CD4-positive, alpha-beta T cell treated with Interferon alpha-2 for 1 hour (primary cell): ENCODE results near the gene RAB40C.

Experiments
- DNase-seq, 2 donors: peaks; one replicate each; pipeline ENCODE4 v3.0.0-alpha.2; 2020 to 2022

The RAB40C gene

DNA sequence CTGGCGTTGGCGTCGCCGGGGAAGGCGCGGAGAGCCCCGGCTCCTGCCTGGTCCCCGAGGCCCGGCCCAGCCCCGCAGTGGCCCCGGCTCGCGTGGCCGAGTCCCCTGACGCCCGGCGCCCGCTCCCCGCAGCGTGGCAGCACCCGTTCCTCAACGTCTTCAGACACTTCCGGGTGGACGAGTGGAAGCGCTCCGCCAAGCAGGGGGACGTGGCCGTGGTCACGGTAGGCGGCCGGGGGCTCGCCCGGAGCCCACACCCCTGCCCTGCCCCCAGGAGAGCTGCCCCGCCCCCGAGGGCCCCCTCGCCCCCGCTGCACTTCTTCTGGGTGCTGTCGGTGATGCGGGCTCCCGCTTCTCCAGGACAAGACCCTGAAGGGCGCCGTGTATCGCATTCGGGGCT lies 59.8 kb downstream of the RAB40C start:
- no peak for DNase-seq

DNA sequence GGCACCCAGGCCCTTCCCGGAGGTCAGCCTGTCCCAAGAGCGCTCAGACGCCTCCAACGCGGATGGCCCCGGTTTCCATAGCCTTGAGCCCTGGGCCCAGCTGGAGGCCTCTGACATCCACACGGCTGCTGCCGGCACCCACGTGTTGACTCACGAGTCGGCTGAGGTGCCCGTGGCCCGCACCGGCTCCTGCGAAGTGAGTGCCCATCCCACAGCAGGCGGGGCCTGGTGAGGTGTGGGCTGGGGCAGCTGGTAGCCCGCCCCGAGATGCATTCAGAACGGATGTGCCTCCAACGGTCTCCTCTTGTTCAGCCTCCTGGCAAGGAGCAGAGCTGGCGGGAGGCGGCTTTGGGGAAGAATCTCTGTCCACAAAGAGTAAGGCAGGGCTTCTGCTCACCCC lies 62.0 kb downstream of the RAB40C start:
- no peak for DNase-seq

DNA sequence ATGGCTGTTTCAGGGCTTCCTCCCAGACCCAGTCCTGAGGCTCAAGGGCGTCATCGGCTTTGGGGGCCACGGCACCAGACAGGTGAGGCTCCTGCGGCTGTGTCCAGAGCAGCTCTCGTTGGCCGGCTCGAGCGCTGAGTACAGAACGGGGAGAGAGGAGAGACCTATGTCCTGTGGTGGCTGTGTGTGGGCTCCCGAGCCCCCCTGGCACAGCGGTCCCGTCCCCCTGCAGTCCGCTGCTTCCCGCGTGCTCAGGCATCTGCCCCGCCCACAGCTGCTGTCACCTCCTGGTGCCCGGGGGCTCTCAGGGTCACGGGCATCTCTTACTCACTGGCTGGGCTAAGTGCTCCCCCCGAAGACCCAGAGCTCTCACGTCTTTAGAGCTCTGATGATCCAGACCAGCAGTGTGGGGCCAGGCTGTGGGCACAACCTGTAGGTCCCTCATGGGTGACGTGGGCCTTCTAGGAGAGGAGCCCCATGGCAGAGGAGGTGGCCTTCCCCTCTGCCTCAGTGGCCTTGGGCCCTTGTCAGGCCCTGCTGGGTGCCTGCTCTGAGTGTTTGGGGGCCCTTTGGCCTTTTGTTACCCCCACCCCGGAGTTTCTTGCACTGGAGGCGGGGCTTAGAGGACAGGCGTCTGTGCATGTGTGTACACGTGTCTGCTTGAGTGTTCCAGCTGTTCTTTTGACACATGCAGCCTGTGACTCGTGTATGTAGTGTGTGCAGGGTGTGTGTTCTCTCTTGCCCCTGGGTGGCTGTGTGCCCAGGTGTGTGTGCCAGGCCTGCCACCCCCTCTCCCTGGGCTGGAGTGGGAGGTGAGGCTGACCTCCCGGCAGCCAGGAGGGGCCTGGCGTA lies 62.8 kb downstream of the RAB40C start:
- DNase-seq: no peak

DNA sequence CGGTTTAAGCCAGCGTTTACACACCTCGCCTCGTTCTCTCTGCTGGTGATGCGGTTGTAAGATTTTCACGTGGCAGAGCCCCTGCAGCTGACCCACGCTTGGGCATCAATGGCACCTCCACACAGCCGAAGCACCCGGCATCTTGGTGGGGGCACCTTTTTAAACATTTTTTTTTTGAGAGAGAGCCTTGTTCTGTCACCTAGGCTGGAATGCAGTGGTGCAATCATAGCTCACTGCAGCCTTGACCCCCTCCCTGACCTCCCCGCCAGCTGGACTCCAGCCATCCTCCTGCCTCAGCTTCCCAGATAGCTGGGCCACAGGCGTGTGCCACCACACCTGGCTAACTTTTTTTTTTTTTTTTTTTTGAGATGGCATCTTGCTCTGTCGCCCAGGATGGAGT lies 64.2 kb downstream of the RAB40C start:
- no peak for DNase-seq

DNA sequence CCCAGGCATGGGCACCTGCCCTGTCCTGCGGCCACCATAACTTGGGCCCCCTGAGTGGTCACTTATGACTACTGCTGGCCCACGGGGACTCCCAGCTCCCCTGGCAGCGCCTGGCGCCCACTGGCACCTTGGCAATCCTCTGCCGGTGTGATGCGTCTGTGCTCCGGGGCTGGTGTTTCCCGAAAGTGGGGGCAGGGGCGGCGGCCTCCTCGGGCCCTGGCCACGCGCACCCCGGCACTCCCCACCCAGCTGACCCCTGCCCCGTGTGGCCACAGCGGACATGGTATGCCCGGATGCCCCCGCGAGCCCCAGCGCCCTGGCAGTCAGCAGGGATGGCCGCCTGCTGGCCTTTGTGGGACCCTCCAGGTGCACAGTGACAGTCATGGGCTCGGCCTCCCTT lies 67.6 kb downstream of the RAB40C start:
- DNase-seq: no peak

DNA sequence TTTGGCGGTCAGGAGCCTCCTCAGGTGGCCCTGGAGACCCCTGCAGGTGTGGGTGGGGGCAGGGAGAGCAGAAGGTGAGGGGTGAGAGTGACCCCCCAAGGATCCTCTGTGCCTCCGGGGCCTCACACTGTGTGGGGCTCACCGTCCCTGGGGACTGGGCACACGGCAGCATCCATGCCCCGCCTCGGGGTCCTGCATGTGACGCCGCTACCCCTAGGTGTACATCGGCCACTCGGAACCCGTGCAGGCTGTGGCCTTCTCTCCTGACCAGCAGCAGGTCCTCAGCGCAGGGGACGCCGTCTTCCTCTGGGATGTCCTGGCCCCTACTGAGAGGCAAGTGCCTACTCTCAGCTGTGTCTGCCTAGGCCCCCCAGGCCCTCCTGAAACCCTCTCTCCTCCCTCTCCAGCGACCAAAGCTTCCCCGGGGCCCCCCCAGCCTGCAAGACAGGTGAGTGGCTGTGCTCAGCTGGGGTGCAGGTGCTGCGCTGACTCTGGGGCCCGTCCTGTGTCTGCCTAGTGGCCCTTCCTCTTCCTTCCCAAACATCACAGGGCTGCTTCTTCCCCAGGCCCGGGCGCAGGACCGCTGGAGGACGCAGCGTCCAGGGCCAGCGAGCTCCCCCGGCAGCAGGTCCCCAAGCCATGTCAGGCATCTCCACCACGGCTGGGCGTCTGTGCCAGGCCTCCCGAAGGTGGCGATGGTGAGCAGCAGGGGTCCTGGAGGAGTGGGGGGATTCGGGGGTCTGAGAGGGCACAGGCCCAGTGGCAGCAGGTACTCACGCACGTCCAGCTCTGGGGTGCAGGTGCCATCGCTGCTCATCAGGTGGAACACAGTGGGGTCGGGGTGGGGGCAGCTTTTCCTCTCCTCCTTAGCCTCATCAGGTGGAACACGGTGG lies 69.1 kb downstream of the RAB40C start:
- no peak for DNase-seq

DNA sequence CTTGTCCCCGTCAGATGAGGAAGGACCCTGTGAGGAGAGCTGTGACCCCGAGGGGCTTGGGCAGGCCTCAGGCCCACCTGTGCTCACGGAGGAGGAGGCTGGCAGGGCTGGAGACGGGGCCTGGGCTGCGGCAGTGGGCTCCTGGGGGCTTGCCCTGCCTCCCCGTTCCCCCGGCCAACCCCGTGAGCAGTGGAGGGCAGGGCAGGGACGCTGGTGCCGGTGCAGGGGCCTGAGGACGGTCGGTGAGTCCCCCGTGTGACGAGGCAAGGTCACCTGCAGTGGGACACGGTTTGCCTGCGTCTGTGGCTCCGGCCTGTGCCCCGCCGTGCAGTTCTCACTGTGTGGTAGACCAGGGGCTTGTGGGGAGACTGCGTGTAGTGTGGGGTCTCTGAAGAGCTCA lies 69.8 kb downstream of the RAB40C start:
- DNase-seq: no peak

DNA sequence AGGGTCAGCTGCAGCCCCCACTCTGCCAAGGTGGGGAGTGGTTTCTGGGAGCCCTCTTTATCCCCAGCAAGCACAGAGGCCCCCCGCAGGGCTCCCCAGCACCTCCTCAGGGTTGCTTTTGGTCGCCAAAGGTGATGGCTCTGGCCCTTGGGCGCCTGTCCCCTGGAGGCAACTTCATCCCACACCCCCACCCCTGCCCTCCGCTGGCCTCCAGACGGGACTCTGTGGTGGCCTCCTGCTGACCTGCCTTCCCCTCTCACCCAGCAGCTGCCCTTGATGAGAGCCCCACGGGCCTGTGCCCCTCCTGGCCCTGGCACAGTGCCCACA lies 70.2 kb downstream of the RAB40C start:
- DNase-seq: no peak

DNA sequence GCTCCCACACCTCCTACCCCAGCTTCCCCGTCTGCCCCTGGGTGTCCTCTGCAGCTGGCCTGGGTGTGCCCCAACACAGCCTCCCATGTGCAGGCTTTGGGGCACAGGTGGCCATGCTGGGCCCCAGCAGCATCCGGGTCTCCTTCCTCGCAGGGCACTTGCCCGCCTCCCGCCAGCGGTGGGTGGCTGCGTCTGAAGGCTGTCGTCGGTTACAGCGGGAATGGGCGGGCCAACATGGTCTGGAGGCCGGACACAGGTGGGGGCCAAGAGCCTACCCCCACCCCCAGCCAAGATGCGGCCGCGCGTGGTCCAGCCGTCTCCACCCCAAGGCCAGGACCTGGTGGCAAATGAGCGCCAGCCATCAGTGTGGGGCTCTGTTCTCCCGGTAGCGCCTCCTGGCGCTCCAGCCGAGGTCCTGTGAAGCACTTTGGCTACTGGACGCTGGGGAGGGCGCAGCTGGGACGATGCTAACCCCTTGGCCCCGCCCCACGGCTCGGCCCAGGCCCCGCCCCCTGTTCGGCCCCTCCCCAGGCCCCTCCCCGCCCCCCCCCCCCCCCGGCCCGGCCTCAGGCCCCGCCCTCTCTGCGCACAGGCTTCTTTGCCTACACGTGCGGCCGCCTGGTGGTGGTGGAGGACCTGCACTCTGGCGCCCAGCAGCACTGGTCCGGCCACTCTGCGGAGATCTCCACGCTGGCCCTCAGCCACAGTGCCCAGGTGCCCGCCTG lies 70.8 kb downstream of the RAB40C start:
- DNase-seq: peak; percentile 72 to 78

DNA sequence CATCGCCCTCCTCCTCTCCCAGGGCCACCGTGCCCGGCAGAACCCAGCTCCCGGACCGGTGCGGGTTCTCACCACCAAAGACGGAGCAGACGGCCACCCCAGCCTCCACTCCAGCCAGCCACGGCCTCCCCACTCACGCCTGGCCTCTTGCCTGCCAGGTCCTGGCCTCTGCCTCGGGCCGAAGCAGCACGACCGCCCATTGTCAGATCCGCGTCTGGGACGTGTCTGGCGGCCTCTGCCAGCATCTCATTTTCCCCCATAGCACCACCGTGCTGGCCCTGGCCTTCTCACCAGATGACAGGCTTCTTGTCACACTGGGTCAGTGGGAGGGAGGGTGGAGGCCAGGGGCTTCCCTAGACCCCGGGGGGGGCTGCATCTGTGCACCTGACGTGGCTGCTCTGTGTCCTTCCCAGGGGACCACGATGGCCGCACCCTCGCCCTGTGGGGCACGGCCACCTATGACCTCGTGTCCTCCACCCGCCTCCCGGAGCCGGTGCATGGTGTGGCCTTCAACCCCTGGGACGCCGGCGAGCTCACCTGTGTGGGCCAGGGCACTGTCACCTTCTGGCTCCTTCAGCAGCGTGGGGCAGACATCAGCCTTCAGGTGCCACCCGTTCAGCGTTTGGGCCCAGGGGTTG lies 71.4 kb downstream of the RAB40C start:
- DNase-seq: no peak

DNA sequence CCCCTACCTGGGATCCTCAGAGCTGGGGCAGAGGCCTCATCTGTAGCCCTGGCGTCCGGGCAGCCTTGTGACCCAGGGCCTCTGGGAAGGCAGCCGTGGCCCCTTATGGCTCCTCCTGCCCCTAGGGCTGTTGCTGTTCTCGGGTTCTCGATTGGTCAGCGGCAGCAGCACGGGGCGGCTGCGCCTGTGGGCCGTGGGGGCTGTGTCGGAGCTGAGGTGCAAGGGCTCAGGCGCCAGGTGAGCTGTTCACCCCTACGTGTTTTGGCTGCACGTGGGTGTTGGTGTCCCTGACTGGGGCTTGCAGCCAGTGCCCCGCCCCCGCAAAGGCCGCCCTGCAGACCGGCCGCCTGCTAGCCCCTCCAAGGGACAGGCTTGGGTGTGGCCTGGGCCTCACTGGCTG lies 72.2 kb downstream of the RAB40C start:
- DNase-seq: no peak

DNA sequence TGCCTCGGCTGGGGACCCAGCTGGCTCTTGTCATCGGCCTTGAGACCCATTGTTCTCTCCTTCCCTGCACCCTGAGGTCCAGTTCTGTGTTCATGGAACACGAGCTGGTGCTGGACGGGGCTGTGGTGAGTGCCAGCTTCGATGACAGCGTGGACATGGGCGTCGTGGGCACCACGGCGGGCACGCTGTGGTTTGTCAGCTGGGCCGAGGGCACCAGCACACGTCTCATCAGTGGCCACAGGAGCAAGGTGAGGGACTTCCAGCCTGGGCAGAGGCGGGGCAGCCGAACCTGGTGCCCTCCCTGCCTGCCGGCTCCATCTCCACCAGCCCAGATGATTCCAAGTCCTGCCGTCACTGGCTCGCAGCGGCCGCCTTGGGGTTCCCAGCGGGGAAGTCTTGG lies 72.7 kb downstream of the RAB40C start:
- DNase-seq: no peak

DNA sequence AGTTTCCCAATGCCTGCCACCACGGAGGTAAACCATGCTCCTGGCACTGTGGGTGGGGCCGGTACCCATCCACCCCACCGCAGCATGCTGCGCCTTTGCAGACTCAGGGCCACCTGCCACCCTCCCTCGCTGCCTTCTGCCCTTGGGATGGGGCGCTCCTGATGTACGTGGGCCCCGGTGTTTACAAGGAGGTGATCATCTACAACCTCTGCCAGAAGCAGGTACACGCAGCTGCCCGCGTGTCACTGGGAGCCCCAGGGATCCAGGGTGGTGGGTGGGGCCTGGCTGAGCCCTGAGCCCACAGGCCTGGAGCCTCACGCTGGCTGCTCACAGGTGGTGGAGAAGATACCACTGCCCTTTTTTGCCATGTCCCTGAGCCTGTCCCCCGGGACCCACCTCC lies 76.7 kb downstream of the RAB40C start:
- no peak for DNase-seq

DNA sequence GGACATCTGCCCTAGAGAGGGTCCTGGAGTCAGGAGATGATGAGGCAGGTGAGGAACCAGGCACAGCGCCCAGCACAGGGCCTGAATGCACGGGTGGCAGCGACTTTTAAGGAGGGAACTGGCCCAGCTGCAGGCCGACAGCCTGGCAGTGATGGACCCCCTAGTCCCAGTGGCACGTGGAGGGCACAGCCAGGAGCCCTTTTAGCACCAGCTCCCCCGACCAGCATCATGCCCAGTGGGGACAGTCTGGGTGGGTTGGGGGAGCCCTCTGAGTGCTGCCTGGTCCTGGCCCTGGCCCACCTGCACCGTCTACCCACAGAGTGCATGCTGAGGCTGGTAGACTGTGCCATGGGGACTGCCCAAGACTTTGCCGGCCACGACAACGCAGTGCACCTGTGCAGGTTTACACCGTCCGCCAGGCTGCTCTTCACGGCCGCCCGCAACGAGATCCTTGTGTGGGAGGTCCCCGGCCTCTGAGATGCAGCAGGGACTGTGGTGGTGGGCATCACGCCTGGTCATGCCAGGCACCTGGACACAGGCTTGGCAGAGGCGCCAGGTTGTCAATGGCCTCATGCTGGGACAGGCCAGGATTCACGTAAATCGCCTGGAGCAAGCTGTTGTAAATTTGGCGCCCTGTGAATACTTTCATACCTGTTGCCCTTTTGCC lies 77.4 kb downstream of the RAB40C start:
- DNase-seq: no peak

DNA sequence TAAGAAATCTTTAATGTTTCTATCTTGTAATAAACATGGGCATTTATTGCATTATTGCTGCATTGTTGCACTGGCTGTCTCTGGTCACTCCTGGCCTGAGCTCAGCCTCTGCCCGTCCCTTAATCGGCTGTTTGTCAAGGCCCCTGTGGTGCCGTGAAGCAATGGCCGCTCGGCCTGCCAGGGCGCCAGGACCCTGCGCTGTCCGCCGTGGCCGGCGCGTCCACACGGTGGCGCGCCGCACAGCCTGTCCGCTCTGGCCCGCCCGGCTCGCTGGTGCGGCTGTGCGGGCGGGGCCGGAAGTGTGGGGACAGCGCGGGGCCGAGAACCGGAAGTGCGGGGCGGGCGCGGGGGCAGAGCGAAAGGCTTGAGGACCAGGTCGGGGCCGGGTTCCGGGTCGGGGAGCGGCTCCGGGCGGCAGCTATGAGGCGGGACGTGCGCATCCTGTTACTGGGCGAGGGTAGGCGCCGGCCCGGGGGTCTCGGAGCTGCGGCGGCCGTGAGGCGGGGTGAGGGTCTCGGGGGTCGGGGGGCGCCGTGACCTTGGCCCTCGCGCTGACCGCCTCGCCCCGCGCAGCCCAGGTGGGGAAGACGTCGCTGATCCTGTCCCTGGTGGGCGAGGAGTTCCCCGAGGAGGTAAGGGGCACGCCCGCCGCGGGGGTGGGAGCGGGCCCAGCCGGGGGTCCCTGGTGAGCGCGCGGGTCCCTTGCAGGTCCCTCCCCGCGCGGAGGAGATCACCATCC lies 78.1 kb downstream of the RAB40C start, which contains the start of gene RHOT2:
Gene RHOT2 (plus strand): TSS at position 353 of the 739 bp plus-strand sequence. CDS start 68 bp downstream, at position 421.
- peak; percentile 92 to 94 for DNase-seq

DNA sequence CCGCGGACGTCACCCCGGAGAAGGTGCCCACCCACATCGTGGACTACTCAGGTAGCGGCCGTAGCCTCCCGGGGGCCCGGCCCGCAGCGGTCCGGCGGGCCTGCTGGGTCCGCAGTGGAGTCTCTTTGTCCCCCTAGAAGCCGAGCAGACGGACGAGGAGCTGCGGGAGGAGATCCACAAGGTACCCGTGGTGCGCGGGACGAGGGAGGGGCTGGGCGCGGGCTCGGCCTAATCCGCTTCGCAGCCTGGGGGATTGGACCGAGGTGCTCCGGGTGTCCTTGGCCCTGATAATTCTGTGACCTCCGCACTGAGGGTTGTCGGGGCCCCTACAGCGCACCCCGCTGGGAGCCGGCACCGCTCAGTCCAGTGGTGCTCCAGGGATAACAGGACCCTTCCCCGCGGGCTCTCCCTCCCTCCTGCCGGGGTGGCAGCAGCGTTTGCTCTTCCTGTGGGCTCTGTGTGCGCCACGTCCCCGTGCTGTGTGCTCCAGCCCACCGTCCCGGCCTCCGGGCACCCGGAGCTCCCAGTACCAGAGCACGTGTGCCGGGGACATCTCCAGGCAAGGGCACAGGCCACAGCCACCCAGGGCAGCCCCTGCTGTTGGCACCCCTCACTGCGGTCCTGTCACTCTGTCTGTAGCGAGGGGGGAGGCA lies 78.8 kb downstream of the RAB40C start:
- no peak for DNase-seq

DNA sequence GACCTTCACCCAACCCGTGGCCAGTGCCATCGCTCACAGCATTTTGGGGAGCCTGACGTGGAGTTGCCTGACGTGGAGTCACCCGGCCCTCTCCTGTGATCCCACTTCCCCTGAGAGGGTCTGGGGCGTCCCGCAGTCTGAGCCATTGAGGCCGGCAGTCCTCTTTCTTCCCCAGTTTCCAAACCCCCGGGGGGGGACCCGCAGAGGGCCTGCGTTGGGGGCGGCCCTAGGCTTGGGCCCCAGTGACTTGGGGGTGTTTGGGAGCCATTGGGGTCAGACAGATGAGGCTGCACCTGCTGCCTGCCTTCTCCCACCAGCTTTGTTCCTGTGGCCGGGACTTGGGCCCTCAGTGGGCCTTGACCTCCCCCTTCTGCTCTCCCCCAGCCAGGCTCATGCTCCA lies 79.8 kb downstream of the RAB40C start:
- no peak for DNase-seq

DNA sequence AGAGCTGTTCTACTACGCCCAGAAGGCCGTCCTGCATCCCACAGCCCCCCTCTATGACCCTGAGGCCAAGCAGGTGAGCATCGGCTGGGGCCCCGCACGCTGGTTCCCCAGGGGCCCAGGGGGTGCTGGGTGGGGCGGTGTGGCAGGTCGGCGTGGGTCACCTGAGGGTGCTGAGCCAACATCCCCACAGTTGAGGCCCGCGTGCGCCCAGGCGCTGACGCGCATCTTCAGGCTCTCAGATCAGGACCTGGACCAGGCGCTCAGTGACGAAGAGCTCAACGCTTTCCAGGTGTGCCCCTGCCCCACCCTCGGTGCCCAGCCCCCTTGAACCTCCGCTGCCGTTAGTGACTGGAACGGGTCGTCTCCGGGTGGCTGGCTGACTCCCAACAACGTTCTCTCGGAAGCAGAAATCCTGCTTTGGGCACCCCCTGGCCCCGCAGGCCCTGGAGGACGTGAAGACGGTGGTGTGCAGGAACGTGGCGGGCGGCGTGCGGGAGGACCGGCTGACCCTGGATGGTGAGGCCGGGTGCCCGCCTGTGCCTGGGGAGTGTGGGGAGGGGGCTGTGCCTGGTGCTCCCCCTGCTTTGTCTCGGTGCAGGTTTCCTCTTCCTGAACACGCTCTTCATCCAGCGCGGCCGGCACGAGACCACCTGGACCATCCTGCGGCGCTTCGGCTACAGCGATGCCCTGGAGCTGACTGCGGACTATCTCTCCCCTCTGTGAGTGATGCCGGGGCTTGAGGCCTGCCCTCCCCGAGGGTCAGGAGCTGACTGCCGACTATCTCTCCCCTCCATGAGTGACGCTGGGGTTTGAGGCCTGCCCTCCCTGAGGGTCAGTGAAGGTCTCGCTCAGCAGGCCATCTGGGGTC lies 80.9 kb downstream of the RAB40C start:
- DNase-seq: no peak

DNA sequence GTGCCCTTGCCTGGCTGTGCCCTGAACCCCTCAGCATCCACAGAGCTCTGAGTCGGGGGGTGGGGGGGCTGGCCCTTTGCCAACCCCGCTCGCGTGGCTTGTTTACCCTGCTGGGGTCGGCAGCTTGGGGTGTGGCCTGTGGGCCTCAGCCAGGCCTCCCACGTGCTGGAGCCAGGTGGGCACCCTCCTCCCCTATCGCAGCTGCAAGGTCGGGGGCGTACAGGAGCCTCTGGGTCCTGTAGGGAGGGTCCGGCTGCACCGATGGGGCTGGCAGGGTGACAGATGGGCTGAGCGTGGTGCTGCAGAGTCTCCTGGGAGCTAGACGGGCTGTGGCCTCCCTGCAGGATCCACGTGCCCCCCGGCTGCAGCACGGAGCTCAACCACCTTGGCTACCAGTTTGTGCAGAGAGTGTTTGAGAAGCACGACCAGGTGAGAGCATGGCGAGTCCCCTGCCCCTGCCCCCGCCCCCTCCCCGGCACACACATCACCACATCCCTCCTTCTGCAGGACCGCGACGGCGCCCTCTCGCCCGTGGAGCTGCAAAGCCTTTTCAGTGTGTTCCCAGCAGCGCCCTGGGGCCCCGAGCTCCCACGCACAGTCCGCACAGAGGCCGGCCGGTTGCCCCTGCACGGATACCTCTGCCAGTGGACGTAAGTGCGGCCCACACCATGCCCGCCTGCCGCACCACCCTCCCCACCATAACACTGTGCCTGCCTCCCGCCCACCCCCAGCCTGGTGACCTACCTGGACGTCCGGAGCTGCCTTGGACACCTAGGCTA lies 81.7 kb downstream of the RAB40C start:
- DNase-seq: no peak
